Head of caudate nucleus (tissue), 42 donors: ENCODE results near the gene SMAD3.

Experiments
- DNase-seq, 42 donors: peaks; one replicate each; pipeline versions ENCODE4 v3.0.0 to v3.0.0-alpha.2; 2020 to 2021; ENCODE audit warnings: mixed read lengths in 7 of 42
- intact Hi-C: fragments of 100-400 bp; cut with DNase I; formaldehyde crosslinking; loops from one replicate; pipeline ENCODE4 v1.15.0; 2022

The SMAD3 gene

DNA sequence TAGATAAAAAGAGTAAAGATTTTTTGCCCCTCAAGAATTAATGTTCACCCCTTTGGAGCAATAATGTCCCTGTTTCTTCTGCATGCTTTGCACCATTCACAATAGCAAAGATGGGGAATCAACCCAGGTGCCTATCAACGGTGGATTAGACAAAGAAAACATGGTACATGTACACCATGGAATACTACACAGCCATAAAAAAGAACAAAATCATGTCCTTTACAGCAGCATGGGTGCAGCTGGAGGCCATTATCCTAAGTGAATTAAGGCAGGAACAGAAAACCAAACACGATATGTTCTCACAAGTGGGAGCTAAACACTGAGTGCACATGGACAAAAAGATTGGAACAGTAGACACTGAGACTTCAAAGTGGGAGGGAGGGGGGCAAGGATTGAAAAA is 153.9 kb downstream of the SMAD3 start:
- no peak for DNase-seq
- intact Hi-C loops: no loop called here

DNA sequence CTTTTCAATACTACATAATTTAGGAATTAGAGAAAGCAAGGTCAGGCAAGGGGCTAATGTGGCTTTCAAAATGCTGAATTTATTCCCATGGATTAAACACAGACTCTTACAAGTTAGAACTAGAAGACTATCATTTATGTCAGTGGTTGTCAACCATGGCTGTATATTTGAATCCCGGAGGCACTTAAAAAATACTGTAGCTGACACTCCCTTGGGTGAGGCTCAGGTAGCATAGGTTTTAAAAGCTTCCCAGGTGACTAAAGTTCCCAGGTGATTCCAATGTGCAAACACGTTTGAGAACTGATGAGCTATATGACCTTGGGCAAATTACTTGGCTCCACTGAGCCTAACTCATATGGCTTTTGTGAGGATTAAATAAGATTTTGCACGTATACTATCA is 159.5 kb downstream of the SMAD3 start:
- DNase-seq: no peak
- intact Hi-C loops: no loop called here

DNA sequence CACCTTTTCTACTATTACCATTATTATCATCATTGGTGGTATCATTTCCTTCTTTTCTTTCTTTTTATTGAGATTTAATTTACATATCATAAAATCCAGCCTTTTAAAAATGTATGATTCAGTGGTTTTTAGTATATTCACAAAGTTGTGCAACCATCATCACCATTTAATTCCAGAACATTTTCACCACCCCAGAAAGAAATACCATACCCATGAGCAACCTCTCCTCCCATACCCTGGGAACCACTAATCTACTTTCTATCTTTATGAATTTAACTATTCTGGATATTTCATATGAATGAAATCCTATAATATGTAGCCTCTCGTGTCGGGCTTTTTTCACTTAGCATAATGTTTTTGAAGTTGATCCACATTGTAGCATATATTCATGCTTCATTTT is 159.9 kb downstream of the SMAD3 start:
- intact Hi-C loops: no loop called here
- DNase-seq: no peak

DNA sequence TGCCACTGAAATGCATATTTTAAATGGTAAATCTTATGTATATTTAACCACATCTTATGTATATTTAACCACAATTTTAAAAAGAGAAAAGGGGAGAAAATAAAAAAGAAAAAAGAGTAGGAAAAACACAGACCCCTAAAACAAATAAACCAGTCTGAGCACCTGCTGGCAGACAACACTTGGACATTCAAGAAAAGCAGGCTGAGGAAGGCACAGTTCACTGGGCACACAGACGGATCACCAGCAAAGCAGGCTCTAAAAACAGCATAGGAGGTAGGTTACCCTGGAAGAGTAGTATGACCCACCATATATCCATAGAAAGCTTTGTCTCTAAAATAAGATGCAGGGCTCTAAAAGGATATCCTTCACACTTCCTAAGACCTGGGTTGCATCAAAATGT is 162.0 kb downstream of the SMAD3 start:
- intact Hi-C loops: no loop called here
- DNase-seq: no peak

DNA sequence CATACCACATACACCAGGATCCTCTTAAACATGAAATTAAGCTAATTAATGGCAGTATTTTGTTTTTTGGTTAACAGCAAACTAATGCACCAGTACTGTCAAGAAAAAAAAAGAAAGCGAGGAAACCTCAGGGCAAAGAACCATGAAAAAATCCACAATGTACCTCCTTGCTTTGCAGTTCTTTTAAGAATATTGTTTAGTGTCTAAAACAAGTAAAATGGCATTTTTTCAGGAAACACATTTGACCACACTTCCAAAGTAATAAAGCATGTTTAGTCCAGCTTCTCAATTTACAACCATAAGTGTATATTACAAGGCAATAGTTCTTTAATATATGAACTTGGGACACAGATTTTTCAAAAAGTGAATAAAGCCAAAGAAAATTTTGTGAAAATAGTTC is 162.4 kb downstream of the SMAD3 start:
- intact Hi-C loops: no loop called here
- DNase-seq: no peak

DNA sequence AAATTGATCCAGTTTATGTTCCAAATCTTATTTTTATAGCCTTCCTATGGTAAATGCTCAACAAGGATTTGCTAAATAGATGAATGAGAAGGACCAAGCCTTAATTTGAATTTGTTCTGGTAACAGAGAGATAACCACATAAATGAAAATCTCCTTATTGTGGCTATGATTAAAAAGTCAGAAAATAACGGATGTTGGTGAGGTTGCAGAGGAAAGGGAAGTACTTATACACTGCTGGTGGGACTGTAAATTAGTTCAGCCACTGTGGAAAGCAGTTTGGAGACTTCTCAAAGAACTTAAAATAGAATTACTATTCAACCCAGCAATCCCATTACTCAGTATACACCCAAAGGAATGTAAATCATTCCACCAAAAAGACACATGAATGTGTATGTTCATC is 162.9 kb downstream of the SMAD3 start:
- intact Hi-C loops: no loop called here
- no peak for DNase-seq

DNA sequence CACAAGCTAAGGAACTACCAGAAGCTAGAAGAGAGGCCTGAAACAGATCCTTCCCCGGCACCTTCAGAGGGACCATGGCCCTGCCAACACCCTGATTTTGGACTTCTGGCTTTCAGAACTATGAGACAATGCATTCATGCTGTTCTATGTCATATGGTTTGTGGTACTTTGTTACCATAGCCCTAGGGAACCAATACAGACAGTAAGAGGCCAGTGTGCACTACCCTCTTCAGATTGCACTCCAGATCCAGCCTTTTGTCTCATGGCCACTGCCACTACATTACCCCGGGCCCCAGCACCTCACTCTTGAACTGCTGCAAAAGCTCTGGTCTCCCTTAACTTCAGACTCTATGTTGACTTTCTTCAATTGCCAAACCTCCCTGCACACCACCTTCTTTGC is 165.1 kb downstream of the SMAD3 start:
- intact Hi-C loops: no loop called here

DNA sequence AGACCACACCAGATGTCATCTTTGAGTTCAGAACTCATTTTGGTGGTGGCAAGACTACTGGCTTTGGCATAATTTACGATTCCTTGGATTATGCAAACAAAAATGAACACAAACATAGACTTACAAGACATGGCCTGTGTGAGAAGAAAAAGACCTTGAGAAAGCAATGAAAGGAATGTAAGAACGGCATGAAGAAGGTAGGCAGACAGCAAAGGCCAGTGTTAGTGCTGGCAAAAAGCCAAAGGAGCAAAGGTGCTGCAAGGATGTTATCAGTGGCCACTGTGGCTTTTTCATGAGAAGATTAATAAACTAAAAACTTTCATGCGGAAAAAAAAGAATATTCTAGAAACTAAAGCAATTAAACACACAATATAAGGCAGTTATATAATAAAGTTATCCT is 167.2 kb downstream of the SMAD3 start:
- intact Hi-C loops: no loop called here
- DNase-seq: no peak

More for the DNA sequence above, 165.1 kb downstream of the SMAD3 start:
- no peak for DNase-seq

DNA sequence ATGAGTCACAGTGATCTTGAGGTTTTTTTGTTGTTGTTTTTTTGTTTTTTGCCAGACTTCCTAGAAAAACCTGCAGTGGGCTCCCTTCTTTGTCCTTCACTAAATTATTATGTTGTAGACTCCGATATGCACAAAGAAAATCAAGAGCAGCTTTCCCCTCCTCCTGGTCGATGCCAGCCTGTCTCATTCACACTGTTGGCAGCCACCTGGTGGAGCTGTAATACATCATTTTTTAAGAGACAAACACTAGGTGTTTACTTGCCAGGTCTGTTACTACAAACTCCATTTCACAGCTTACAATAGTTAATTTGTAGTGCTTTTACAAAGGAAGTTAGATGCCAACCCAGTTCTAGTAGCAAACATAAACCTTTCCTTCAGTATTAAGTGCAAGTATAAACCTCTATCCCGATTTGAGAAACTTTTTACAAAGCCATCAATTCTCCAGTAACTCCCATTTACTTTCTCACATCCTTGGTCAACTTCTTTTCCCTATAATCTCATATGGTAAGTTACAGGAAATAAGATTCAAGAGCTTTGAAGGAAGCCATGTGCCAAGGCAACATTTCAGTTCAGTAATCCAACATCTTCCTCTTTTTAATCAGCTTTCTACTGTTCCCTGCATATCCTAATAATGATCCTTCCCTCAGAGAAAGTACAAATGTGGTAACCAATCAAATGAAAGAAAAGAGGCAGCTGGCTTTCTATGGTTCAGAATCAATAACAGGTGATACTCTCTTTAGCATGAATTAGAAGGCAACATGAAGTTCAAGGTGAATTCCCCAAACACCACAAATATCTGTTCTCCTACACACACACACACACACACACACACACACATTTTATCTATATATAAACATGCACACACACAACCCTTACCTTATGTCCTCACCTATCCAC is 175.1 kb downstream of the SMAD3 start:
- DNase-seq: peak in 19 of 42 donors; percentile 10 to 65 (median 22)

DNA sequence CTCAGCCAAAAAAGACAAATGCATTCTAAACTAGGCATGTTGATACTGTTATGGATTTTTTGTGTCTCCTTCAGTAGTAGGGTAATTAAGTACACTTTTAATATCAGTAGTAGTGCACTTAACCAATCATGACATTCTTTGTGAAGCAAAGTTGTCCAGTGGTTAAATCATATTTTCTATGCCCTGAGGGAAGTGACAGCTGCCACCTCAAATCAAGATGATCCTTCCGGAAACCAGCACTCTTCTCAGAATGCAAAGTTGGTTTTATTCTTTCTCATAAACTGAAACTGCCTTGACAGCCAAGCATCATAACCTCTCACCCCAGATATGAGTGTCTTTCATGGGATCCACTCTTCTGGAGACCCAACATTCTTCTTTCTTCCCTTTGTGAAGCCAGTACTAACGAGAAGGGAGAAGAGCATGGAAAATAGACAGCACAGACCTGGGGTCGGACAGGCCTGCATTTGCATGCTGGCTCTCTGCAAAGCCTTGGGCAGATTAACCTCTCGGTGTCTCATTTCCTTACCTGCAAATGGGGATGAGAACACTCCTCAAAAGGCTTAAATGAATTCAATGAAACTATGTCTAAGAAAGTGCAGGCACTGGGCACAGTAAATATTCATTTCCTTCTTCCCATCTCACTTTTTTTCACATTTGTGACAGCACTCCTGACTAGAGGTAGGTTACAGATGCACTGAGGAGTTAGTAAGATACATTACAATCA is 175.9 kb downstream of the SMAD3 start:
- intact Hi-C loops: no loop called here
- DNase-seq: no peak

More for the DNA sequence above, 175.1 kb downstream of the SMAD3 start:
- intact Hi-C loops: no loop called here

DNA sequence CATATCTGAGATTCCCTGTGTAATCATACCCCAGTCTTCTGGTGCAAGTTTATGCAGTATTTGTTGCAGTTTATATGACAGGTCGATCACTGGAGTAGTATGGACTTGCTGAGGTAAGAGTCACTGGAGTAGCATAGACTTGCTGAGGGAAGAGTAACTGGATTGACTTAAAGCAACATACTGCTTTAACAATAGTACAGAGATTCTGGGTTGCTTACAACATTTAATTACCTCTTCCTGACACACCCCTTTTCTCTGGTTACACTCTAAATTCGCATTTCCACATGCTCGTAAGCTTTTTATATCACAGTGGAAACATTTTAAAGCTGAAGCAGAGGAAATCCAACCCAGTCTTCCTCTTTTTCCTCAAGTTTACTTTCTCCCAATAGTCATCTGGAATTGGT is 177.3 kb downstream of the SMAD3 start:
- intact Hi-C loops: no loop called here
- DNase-seq: no peak
